GM21423 (cell line): ENCODE data around the gene HEYL.

Experiments
- ATAC-seq: cut with Tn5 transposase; IDR thresholded peaks from one replicate; pipeline ENCODE4 v1.9.1; 2021; ENCODE audit warnings: mild to moderate bottlenecking, moderate library complexity; ENCODE audit not compliant: unreplicated experiment

HEYL gene

DNA sequence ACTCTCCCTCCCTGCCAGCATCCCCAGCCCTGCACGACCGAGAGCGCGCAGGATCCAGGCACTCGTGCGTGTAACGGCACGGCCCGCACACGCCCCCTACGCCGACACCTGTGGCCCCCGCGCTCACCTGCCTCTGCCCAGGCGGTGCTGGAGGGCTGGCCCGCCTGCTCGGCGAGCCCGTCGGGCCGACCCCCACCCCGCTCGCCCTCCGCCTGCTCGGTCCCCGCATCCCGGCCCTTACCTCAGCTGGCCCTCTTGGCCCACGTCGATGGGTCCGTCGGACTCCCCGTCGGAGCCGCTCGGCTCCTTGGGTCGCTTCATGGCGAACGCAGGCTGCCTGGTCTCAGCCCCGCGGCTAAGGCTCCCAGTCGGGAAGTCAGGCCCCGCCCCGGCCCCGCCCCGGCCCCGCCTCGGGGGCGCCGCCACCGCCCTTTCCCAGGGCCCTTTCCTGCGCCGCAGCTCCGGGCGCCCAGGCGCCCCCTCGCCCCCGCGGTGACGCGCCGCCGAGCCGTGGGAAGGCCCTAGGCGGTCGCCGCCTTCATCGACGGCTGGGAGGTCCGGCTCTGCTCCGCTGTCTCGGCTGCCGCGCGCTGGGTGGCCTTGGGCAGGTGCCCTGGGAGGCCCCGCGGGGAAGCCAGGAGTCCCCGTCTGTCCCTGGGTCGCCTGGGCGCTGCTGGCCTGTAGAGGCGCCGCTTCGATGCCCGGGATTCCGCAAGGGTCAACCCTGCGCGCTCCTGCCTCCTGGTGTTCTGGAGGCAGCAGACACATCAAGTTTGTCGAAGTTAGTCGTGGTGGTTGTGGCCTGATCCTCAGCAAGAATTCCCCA lies at the start of gene HEYL:
HEYL (minus strand) TSS at position 339 of the 826 bp plus-strand sequence; CDS start at position 321, 18 bp downstream.
- ATAC-seq: no peak

DNA sequence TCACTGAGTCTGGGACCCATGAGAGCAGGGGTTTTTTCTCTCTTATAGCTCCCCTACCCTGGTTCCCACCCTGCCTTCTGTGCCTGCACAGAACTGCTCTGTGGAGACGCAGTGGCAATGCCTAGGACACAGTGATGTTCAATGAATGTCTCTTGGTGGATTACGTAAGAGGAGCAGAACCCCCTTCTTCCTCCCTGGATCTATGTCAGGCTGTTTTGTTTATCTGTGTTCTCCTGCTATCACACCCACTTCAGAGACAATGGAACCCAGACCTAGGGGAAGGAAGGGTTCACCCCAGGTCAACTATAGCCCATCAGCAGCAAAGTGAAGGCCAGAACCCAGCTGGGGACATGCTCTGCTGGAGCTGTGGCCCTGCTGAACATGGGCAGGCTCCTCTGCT lies 49.8 kb upstream of the HEYL start:
- no peak for ATAC-seq

DNA sequence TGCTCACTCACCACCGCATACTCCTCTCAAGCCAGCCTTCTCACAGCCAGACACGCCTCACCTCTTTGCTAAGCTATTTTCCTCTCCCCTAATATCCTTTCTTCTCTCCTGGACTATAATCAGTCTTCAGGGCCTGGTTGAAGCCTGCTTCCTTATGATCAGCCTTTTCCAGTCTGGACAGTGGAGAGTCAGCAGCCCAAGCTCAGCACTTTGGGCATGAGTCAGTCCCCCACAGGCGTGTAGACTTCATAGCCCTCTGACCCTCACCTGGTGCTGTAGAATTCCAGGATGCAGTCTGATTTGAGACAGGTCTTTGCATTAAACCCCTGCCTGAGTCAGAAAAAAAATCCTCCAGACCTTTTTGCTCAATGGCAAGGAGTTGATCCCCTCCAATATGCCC lies 49.3 kb upstream of the HEYL start:
- ATAC-seq: no peak

DNA sequence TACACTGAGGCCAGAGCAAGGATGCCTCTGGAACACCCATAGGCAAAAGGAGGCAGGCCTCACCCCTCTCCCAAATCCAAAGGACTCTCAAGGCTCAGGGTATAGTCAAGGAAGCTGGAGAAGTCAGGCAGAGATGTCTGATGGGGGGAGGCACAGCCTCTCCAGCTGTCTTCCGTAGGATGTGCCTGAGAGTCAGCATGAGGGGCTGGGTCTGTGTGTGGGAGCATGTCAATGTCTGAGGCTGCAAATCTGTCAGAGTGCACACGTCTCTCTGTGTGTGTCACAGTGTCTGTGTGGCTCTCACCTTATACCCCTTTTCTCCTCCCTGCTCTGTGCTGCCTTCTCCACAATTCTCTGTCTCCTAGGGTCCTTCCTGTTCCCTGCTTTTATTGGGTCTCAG lies 47.8 kb upstream of the HEYL start:
- no peak for ATAC-seq

DNA sequence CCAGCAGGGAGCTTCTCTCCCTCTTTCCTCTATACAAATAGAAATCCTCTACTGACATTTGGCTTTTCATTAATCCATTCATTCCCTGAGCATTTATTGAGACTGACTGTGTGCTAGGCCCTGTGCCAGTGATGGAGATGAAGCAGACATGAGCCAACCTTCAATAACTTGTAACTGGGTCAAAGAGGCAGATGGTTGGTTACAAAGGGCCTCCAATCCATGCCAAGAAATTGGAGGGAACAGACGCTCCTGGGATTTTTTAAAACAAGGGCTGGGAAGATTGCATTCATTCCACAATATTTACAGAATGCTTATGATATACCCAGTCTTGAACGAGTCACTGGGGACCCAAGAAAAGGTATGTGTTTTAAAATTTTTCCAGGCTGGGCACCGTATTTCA lies 45.6 kb upstream of the HEYL start:
- no peak for ATAC-seq

DNA sequence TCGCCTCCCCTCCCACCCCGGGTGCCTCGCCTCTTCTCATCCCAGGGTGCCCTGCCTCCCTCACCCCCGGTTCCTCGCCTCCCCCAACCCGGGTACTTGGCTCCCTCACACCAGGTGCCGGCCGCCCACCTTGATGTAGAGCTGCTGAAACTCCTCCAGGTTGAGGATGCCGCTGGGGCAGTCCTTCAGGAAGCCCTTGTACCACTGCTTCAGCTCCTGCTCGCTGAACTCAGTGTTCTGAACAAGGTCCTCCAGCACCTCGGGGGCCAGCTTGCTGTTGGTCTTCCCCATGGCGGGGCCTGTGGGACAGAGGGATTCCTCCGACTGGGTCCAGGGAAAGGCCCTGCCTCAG lies 44.8 kb upstream of the HEYL start:
- ATAC-seq: no peak

DNA sequence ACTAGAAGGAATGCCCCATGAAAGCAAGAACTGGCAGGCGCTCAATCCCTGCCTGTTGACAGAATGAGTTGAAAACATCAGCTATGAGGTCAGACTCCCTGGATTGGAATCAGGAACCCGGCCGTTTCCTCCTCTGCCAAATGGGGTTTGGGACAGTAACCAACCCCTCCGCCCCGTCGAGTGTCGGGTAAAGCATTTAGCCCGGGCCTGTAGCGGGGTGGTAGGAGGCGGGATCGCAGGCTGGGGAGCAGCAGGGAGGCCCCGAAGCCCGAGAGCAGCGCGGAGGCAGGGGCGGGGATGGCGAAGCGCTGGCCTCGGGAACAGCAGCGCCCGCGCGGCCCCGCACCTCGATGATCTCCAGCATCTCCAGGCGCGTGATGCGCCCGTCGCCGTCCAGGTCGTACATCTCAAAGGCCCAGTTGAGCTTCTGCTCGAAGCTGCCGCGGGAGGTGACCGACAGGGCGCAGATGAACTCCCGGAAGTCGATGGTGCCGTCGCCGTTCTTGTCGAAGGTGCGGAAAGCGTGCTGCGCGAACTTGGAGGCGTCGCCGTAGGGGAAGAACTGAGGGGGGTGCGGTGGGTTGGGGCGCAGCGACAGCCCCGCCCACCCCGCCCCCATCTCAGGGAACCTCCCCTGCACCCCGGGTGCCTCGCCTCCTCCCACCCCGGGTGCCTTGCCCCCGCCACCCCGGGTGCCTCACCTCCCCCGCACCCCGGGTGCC lies 44.3 kb upstream of the HEYL start:
- ATAC-seq: no peak

DNA sequence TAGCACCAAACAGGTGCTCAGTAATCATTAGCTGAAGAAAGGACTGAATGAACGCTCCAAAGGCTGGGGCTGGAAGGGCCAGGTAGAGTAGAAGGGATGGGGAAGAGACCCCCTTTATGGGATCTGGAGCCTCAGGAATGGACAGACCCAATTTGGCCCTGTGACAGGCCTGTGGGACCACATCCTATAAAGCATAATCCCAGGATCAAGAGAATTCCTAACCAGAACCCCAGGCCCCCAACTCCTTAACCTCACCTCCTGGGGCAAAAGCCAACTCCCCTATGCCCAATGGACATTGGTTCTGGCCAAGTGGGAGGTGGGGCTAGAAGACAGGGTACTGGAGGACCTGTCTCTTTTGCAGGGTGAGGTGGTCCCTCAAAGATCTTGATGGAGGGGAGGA lies 42.6 kb upstream of the HEYL start:
- ATAC-seq: no peak

DNA sequence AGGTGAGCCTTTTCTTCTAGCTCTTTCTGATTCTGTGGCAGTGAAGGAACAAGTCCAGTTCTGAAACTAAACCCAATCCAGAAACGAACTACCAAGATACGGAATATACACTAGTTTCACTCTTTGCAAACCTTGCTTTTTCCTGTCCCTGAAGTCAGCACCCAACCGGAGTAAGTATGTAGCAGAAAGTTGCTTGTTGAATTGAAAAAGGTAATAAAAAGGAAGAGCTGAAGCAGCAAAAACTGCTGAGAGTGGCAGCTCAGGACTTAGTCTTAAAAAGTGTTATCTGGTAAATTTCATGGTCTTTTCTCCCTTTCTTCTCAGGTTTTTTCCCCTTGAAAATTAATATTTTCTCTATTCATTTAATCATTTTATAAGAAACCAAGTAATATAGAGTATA lies 41.9 kb upstream of the HEYL start:
- ATAC-seq: no peak

DNA sequence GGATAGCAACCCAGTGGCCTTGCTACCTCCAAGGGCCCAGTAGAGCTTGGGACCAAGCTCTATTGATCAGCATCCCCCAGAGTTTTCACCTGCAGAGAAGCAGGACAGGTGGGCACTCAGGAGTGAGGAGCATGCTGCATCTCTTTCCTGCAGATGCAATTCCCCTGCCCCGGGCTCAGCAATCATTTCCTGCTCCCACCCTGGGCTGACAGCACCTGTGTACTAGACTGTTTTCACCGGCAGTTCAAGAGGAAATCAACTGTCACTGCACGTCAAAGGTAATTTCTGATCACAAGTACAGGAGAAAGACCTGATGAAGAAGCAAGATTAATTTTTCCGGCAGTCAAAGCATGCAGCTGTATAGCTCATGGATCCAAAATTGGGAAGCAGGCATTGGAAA lies 41.3 kb upstream of the HEYL start:
- ATAC-seq: no peak

DNA sequence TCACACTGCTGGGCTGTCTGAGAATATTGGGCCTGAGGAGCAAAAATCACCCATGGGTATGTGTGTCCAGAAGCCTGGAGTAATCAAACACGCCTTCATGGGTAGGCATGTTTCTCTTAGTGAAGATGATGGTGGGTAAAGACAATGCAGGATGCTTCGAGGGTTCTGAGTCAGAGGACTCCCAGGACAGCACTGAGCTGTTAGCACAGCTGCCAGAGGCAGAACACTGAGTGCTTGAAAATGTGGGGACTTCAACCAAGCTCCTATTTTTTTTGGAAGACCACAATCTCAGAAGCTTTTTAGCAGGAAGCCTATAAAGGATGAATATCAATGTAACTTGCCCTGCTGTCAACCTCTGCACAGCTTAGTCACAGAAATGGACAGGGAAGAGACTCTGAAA lies 40.4 kb upstream of the HEYL start:
- no peak for ATAC-seq

DNA sequence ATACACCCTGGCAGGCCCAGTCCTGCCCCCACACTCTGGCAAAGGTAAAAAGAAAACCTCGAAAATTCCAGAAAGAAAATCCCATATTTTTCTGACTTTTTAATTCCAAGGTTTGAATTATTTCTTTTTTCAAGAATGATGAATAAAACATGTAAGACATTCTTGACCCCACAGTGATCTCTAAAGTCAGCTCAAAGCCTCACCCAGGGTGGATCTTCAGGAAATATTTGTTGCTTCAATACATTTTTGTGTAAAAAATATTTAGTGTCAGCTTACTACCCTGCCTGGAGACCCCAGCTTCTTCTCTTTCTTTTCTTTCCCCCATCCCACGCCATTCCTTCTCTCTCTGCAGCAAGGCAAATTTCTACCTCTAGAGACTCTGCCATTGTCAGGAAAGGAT lies 39.4 kb upstream of the HEYL start:
- ATAC-seq: no peak

DNA sequence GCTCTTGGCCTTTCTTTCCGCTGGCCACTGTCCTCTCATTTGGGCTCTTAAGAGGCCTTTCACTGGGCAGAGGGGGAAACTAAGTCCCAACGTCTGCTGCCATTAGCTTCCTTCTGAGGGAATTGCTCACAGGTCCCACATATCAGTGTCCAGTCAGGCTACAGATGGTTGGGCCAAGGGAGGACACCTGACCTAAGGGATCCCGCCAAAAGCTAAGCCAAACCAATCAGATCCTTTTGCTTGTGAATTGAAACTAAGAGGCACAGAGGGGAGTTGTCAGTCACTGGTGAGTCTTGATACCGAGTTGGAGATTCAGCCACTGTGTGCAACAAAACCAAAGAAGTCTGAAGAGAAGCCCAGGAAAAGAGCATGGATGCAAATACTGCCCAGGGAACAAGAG lies 38.2 kb upstream of the HEYL start:
- no peak for ATAC-seq

DNA sequence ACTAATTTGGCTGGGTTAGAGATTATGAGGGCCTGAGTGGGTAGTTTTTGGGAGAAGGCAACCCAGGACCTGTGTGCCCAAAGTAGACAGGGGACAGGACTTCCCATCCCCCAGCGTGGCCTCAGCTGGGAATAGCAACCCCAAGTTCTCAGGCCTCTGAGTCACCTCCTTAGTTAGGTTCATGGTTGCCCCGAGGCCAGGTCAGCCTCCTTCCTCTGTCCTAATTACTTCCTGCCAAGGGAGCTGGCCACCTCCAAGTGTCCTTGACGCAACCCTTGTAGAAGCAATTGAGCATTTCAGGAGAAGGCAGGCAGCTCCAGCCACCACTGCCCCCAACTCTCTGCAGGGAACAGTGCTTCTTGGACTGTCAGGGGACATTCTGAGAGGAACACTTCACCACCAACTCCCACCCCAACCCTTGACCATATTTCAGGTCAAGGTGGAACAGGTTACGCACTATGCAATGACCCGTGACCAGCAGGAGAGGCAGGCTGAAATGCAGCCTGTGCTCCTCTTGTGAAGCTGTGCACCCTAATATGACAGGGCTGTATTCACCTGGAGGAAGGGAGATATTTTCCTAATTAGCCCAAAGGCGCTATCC lies 37.6 kb upstream of the HEYL start:
- no peak for ATAC-seq

DNA sequence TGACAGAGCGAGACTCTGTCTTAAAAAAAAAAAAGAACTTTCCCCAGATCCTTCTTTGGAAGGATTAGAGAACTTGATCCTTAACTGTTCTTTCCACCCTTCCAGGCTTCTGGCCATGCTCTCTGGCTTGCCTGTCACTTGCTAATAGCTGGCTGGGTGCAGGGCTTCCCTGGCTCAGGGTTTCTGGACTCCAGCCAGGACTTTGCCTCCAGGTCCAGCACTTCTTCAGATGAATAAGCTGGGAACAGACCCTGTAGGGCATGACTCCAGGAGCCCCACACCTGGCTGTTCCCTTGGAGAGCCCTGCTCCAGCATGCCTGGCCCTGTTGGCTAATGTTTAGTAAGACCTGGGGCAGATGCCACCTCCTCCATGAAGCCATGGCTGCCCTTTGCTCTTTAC lies 35.8 kb upstream of the HEYL start:
- ATAC-seq: no peak

DNA sequence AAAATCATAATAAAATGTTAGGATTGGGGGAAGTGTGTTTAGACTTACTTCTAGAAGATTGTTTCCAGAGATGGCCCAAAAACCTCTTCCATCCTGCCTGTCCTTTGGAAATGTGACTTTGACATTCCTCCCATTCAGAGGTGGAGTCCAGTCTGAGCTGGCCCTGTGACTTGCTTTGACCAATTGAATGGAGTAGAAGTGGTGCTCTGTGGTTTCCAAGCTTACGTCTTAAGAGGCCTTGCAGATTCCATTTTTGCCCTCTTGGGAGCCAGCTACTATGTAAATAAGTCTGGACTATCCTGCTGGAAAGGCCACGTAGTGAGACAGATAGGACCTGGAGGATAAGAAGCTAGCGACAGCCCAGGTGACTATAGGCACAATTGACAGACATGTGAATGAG lies 33.8 kb upstream of the HEYL start:
- no peak for ATAC-seq

DNA sequence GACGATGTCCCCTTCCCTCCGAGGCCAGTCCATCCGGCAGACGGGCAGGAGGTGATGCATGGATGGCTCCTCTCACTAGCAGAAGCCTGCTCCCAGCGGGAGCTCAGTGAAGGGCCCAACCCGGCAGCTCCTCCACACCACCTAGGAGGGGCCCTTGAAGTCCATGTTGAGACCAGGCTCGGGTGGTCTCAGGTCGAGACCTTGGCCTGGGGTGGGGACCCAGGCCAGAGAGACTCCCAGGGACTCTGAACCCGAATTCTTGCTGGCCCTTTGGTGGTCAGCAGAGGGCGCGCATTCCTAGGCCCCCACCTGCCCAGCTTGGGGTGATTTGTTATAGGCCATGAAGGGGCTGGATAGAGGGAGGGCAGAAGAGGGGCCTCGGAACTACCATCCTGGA lies 33.1 kb upstream of the HEYL start:
- no peak for ATAC-seq

DNA sequence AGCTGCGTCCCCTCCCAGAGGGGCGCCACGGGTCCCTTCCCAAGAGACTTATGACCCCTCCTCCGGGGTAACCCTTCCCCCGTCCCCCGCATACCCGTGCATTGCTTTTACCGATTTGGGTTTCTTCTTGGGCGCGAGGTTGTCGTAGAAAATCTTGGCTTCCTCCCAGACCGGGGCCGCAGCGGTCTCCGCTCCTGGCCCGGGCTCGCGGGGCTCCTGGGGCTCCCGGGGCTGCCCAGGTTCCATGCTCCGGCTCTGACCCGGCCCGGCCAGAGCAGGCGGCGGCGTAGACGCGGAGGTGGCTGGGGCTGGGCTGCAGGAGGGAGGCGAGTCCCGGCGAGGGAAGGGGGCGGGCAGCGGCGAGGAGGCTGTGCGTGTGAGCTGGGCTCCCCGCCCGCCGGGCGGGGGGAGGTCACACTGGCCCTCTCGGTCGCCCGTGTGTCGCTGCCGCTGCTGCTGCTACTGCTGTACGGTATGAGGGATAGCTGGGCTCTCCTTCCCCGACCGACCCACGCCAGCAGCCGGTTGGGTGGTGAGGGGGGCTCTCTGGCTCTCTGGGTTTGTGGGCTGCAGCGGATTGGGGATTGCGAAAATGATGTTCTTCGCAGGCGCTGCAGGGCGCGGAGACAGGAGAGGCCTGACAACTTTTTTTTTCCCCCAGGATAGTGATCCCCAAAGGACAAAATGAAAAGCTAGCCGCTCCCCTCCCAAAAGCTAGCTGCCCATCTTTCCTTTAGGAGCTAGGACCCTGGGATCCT lies 32.5 kb upstream of the HEYL start, which contains the start of gene NT5C1A:
NT5C1A (minus strand) TSS at position 315 of the 758 bp plus-strand sequence; CDS start at position 246, 69 bp downstream.
- ATAC-seq: no peak

DNA sequence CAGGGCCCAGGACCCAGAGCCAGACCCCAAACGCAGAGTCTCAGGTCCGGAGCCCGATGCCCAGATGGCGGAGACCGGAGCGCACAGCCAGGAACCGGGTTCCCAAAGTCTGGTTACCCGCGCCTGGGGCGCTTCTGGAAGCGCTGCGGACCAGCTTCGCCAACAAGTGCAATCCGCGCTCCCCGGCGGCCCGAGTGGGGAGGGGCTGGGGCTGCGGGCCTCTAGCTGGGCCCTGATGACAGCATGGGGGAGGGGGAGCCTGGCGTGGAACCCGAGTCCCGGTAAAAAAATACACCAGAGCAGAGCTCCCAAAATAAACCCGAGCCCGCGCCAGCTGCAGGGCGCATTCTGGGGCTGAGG lies 32.0 kb upstream of the HEYL start:
- ATAC-seq: no peak

DNA sequence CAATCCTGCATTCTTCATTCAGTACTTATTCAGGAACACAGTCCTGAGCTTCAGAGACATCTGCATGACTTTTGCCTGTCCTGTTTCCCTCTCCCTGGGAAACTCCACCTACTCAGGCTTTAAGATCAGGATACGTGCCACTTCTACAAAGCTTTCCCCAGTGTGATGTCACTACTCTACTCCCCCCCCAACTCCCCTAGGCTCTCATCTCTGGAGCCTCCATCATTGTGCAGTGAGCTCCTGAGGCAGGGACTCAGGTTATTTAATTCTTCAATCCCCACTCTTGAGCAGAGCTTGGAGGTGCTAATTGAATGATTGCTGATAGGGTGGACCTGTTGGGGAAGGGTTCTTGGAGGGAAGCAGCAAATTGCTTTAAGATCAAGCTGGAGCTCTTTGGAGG lies 31.2 kb upstream of the HEYL start:
- no peak for ATAC-seq

DNA sequence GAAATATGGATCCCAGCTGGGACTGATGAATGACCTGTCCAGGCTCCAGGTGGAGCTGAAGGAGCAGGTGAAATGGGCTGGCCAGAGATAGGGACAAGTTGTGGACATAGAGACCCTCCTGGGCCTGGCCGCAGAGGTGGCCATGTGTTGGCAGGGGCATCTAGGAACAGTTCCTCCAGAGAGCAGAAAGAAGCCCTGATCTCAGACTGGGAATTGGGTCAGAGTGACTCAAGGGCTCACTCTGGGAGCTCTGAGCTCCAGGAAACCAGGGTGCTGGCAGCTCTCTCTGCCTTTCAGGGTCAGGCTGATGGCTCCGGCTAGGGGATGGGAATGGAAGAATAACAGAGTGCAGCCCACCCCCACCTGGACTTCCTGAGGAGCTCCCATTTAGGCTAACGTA lies 29.5 kb upstream of the HEYL start:
- no peak for ATAC-seq
